HG03159 (cell line): ENCODE data around the gene PHF12.
"Not testable (repeated sequence)": the region's sequence is repeated elsewhere in the genome, so short reads cannot be mapped to it uniquely, and the experiment has no call there.

ENCODE experiments used
- ATAC-seq: cut with Tn5 transposase; IDR thresholded peaks from one replicate; pipeline ENCODE4 v1.9.1; 2021; ENCODE audit warnings: mild to moderate bottlenecking, moderate library complexity; ENCODE audit not compliant: unreplicated experiment

Gene PHF12

GRCh38 chr17:28937044-28937729, 14.1 kb downstream of the PHF12 start:
- no peak for ATAC-seq

GRCh38 chr17:28935744-28936460, 15.4 kb downstream of the PHF12 start:
- no peak for ATAC-seq

DNA sequence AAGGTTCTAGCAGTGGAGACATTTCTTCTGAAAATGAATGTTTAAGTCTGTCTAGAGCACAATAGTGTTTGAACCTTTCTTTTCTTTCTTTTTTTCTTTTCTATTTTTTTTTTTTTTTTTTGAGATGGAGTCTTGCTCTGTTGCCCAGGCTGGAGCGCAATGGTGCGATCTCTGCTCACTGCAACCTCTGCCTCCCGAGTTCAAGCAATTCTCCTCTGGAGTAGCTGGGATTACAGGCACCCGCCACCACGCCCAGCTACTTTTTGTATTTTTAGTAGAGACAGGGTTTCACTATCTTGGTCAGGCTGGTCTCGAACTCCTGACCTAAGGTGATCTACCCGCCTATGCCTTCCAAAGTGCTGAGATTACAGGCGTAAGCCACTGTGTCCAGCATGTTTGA, 16.8 kb downstream of the PHF12 start:
- ATAC-seq, result not testable (repeated sequence)

DNA sequence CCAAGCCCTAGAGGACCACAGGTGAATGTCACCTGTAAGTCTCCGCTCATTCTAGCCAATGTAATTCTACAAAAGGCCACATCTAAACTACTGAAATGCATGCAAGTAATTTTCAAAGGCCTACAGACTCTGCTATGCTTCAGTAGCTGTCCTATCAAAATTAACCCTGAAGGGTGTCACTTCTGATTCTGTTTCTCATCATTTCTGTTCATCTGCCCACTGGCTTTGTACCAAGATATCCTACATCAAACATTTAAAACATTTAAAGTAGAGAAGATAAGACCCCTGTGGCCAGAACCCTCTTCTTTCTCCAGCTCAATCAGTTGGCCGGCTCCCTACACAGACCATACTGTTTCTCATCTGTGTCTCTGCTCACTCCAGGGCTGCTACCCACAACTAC, 21.5 kb downstream of the PHF12 start:
- no peak for ATAC-seq

- no peak for ATAC-seq
Observed at GRCh38 chr17:28928061-28928460, 23.3 kb downstream of the PHF12 start.

GRCh38 chr17:28926786-28927185, 24.5 kb downstream of the PHF12 start:
- ATAC-seq, result no peak

- no peak for ATAC-seq
Observed at GRCh38 chr17:28926366-28926765, 25.0 kb downstream of the PHF12 start.

DNA sequence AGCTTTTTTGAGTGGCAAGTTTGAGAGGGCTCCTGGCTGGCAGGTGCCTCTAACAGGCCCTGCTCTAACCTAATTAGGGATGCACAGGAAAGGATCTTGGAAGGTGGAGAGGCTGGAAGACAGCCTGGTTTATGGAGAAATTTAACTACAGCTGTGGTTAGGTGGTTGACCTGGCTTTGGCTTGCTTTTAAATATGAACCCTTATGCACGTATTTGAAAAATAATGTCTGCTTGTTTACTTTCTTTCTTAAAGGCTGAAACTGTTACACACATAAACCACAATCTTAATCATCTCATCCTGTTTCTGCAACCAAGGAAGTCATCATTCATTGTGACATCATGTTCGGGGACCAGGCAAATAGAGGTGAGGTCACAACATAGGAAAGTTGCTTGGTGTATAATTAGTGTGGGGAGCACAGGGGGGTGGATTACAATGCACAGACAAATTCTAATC, 25.4 kb downstream of the PHF12 start:
- no peak for ATAC-seq

DNA sequence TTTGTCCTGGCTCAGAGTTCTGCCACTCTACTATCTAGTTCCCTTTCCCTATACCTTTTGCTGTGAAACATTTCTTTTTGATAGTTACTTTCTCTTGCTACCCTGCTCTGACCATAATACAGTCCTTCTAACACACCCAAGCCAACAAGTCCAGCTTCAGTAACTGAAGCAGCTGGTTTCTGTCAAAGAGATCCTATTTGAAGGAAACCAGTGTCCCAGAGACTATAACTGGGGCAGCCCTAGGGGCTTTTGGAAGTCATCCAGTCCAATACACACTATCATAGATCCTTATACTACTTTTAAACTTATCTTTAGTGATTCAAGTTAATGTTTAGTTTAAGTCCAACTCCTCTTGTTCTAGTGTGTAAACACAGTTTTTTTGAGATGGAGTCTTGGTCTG, 31.1 kb downstream of the PHF12 start:
- no peak for ATAC-seq

DNA sequence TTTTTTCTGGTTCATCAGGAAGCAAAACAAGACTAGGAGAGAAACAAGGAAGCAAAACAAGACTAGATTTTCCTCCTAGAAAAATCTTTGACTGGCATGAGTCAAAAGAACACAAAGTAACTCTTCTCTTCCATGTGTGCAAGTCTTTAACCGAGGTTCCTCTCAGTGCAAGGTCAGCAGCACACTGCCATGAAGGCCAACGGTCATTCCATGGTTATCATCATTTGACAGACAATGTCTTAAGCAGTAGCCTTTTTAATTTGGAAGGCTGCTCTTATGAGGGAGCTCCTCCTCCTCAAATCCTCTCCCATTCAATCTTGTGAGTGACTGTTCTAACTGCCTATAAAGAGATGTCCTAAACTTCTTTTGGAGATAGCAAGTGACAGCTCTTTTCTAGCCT, 33.0 kb downstream of the PHF12 start:
- no peak for ATAC-seq

- no peak for ATAC-seq
Observed at GRCh38 chr17:28917465-28917864, 33.9 kb downstream of the PHF12 start.

GRCh38 chr17:28917029-28917428, 34.3 kb downstream of the PHF12 start:
- ATAC-seq, result no peak

- ATAC-seq, result no peak
Observed at GRCh38 chr17:28916302-28916934, 34.9 kb downstream of the PHF12 start.

DNA sequence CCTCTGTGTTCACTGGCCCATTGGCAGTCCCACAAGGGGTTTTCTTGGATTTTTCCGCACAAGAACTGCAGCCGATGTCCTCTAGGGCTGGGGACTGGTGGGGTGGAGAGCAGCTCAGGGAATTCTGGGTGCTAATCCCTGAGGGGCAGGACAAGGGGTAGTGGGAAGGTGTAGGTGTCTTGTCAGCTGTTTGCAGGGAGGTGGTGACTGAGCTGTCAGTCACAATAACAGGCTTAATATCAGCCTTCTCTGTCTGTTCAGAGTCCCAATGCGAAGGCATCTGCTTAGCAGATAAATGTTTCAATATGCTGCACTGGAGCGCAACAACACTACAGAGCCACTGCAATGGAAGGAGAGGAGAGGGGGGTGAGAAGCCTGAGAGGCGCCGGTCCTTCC, 38.4 kb downstream of the PHF12 start:
- ATAC-seq, result no peak

DNA sequence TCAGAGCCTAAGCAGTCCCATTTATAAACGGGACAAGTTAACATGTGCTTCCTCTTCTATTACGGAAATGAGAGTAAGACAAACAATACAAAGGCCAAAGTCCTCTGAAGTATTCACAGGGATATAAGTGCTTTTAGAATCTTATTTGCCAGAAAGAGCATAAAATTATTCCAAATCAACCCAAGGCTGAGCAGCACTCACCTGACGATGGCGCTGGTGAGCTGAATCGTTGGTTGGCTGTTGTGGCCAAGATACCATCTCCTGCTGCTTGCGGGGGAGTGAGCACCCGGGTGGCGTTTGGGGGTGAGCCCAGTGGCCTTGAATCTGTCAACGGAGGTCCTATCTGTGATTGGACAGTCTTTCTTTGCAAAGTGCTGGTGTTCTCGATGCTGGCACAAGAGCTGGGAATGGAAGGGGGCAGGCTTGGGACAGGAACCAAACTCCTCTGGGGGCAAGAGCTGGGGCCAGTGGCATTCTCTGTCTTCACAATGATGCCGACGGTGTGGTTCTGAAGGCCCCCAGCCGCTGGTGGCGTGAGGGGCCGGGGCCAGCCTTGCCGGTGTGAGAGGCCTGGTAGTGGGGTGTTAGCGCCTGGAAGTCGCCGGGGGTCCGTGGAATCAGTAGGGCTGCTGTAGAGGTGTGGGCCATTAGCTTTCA, 38.9 kb downstream of the PHF12 start:
- no peak for ATAC-seq

DNA sequence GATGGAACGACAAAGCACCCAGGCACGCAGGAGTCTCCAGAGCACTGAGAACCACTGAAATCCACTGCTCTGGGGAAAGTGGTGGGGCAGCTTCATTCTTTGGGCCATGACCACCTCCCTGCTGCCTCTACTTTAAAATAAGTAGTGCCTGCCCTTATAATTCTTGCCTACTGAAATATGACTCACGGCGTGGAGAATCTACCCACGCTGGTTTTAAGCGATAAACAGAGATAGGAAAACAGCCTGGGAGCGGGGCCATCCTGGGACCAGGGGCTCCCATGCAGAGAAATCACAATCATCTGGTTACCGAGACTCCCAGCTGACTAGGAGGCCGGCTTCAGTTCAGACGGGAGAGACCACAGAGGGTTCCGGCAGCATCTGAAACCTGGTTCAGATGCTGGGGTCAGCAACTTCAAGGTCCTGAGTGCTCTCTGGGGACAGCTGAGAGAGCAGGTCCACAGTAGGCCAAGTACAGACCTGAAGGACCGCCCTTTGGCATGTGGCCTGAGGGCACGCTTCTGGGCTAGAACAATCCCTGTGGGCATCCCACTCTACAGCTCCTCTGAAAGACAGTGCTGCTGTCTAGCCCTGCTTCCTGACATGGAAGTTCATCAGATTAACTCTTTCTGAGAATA, 39.8 kb downstream of the PHF12 start:
- no peak for ATAC-seq

DNA sequence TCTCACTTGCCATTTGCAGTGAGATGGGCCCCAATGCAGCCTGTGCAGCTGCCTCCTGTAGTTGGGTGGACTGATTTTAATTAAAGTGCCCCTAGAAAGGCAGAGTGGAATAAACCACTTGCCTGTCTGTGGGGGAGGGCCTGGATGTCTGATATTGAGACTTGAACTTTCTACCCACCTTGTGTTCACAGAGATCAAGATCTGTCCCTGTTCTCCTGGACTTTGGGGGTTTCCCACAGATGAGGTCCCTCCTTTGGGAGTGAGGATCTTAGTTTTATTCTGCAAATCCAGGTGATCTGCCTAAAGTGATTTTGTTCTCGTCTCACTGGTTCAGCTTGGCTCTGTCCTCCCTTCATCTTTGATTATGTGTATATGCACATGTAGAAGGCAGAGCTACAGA, 40.8 kb downstream of the PHF12 start:
- ATAC-seq, result no peak

DNA sequence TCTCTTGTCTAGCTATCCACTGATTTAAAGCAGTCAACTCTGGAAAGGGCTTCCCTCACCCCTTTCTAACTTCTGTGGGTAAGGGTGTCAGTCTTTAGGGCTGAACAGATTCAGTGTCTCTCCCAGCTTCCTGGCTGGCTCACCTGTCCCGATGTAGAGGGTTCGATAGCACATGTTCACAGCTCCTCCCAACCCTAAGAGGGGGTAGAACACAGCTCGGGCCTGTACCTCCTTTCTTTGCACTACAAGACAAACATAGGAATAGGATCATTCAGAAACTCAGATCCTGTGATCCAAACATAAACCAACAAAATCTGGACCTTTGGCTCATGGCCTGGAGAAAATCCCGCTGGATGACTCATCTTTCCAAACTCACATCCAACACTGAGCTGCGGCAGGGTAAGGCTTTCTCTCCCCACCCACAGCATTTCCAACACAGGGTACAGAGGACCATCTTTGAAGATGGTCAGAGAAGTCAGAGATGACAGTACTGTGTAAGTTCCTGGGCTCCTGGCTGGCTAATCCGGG, 42.6 kb downstream of the PHF12 start:
- no peak for ATAC-seq

GRCh38 chr17:28907709-28908475, 43.4 kb downstream of the PHF12 start:
- no peak for ATAC-seq
